T1000 (cell line): ENCODE data around the gene PIGR.
A peak's percentile ranks its signal among the peaks of the same experiment; 100 is the strongest.

ENCODE experiments used
- DNase-seq: peaks from one replicate; lab custom pipeline; 2025; ENCODE audit warnings: mixed read lengths; lab: John Stamatoyannopoulos, UW

PIGR gene

GRCh38 chr1:206890125-206891060 lies 55.9 kb downstream of the PIGR start:
- DNase-seq: peak; percentile 30

GRCh38 chr1:206887701-206888100 lies 58.6 kb downstream of the PIGR start:
- no peak for DNase-seq

- no peak for DNase-seq
Observed at GRCh38 chr1:206886831-206887230, 59.4 kb downstream of the PIGR start.

- no peak for DNase-seq
Observed at GRCh38 chr1:206885341-206886060, 60.8 kb downstream of the PIGR start.

DNA sequence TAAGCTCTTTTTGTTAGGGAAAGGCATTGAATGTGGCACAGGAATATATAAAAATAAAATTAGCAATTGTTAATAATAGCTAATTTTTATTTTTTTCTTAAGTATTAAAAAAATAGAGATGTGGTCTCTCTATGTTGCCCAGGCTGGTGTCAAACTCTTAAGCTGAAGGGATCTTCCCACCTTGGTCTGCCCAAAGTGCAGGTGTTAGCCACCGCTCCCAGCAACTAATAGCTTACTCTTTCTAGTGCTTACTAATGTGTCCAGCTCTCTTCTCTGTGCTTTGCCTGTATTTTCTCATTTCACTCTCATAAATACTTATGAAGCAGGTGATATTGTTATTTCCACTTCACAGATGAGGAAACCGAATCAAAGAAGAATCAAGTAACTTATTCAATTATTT lies 62.4 kb downstream of the PIGR start:
- no peak for DNase-seq

DNA sequence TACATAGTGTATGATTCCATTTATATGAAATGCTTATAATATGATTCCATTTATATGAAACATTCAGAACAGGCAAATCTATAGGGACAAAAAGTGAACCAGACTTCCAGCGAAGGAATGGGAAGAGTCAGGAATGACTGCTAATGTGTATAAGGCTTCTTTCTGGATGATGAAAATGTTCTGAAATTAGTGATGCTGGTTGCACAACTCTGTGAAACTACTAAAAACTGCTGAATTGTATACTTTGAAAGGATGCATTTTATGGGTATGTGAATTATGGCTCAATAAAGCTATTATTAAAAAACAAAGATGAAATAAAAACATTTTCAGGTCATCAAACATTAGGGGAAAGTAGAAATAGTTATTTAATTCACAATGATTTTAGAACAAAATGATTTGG lies 63.1 kb downstream of the PIGR start:
- DNase-seq: no peak

DNA sequence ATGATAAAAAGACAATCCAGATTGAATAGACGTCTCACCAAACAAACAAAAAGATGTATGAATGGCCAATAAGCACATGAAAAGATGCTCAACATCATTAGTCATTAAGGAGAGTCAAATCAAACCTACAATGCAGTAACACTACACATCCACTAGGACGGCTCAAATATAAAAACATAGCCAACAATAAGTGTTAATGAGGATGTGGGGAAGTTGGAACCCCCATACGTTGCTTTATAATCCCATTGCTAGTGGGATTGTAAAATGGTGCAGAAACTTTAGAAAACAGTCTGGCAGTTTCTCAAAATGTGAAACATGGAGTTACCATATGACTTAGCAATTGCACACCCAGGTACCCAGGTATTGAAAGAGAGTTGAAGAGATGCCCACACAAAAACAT lies 63.7 kb downstream of the PIGR start:
- no peak for DNase-seq

GRCh38 chr1:206880314-206880713 lies 66.0 kb downstream of the PIGR start:
- DNase-seq: no peak
